HG03575 (cell line): ENCODE data around the gene COL15A1.
"Not testable (repeated sequence)": the region's sequence is repeated elsewhere in the genome, so short reads cannot be mapped to it uniquely, and the experiment has no call there.

Experiments used
- ATAC-seq: cut with Tn5 transposase; IDR thresholded peaks from one replicate; pipeline ENCODE4 v1.9.1; 2021; ENCODE audit not compliant: unreplicated experiment, insufficient number of reproducible peaks, low FRiP score; ENCODE audit errors: extremely low read depth

Gene COL15A1

GRCh38 chr9:99000476-99001395, 57.0 kb downstream of the COL15A1 start:
- ATAC-seq: no peak

DNA sequence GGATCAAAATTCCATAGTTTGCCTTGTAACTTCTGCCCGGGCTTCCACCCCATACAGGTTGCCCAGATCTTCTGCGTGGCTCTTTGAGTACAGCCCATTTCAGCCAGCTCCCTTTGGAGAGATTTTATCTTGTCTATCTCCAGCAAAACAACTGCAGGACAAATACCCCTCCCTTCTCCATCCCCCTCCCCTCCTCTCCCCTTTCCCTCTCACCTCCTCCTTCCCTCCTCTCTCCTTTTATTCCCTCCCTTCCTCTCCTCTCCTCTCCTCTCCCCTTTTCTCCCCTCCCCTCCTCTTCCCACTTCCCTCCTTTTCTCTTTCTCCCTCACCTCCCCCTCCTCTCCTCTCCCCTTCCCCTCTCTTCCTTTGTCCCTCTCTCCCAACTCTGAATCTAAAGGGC, 58.2 kb downstream of the COL15A1 start:
- no peak for ATAC-seq

GRCh38 chr9:99002706-99003105, 59.0 kb downstream of the COL15A1 start:
- ATAC-seq: no peak

- no peak for ATAC-seq
These were observed 59.6 kb downstream of the COL15A1 start for GRCh38 chr9:99003308-99003707.

GRCh38 chr9:99004115-99004514, 60.4 kb downstream of the COL15A1 start:
- ATAC-seq: no peak

DNA sequence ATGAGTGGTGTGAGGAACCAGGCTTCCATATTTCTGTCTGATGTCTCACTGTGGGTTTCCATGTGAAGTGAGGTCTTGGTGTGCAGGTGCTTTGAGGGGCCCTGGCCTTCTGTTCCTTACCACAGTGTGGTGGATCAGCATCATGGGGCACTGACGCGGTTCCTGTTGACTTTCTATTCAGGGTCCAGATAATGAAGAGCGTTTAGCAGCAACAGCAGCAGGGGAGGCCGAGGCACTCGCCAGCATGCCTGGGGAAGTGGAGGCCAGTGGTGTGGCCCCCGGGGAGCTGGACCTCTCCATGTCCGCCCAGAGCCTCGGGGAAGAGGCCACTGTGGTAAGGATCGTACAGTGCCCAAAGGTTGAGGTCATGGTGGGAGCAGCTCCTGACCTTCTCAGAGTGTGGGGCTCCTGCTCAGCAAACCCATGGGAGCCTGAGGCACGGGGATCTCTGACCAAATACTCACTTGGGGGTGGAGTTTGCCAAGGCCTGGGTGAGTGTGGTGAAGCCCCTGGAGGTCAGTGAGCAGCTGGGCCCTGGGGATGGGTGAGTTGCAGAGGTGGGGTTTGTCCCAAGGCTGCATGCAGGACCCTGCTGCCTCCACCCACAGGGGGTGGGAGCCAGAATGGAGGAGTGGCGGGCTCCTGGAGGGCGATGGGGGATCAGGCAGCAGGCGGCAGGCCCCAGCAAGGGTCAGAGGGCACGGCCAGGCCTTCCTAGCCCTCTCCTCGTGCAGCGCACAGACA, 61.2 kb downstream of the COL15A1 start:
- no peak for ATAC-seq

DNA sequence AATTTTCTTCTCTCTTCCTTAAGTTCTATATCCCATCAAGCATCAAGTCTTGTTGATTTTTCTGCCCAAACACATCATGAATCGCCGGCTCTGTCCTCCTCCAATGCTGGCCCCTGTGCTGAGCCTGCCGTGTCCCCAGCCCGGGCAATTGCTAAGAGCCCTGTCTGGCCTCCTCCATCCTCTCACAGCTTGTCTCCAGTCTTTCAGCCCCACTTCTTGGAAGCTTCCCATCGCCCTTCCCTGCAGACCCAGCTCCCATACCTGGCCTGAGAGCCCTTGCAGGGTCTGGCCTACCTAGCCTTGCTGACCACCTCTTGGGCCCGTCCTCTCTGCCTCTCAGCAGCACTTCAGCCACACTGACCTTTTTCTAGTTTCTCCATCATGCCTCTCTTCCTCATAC, 61.9 kb downstream of the COL15A1 start:
- ATAC-seq: no peak

- no peak for ATAC-seq
These were observed 62.8 kb downstream of the COL15A1 start for GRCh38 chr9:99006511-99006910.

- no peak for ATAC-seq
These were observed 63.3 kb downstream of the COL15A1 start for GRCh38 chr9:99006979-99007378.

DNA sequence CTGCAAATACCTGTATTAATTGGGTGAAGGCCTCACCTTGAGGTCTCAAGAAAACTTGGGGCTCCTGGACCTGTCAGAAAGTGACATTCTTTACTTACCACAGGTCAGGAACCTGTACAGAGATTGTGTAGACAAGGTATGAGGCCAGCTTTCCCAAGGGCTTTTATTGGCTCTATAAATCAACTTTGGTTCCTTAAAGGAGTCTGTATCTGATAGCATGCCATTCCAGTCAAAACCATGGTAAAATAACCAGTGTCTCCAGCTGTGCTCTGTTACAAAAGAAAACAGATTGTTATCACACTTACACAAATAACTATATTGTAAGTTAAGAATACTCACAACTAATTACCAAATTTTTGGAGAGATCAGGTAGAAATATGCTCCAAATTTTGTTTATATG, 64.5 kb downstream of the COL15A1 start:
- no peak for ATAC-seq

GRCh38 chr9:99010393-99010792, 66.7 kb downstream of the COL15A1 start:
- ATAC-seq: not testable (repeated sequence)

GRCh38 chr9:99011161-99011709, 67.5 kb downstream of the COL15A1 start:
- no peak for ATAC-seq

DNA sequence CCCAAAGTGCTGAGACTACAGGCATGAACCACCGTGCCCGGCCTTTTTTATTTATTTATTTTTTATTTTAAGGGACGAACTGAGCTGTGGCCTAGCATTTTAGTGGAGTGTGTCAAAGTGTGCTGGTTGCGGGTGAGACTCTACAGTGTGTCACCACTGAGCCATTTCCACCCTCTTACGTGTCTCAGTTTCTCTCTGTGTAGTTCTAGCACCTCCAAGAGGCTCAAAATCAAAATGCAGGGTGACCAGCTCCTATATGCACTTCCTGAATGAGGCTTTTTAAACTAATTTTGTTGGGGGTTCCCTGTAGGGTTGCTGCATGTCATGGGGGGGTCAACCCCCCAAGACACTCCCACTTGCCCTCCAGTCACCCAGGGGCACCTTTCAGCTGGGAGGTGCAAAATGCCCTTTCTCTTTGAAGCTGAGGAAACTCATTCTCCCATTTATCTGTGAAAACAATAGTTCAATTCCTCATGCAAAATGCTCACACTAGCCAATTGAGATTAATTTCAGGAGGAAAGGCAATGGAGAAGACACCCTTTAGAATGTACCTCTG, 69.3 kb downstream of the COL15A1 start:
- no peak for ATAC-seq

GRCh38 chr9:99013550-99013949, 69.8 kb downstream of the COL15A1 start:
- no peak for ATAC-seq

DNA sequence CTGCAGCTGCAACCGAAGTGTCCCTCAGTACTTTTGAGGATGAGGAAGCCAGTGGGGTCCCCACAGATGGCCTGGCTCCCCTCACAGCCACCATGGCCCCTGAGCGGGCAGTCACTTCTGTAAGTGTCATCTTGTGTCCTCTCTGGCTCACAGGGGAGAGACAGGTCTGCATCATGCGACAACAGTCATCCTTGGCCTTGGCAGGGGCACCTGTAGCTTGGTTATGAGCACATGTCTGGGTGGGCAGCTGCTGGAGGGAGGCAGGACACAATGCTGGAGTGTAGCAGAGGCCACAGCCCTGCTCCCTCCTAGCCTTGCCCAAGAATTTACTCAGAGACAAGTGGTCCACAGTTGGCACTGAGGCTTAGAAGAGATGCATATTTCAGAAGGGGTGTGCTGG, 71.7 kb downstream of the COL15A1 start:
- ATAC-seq: no peak

GRCh38 chr9:99015890-99016289, 72.2 kb downstream of the COL15A1 start:
- ATAC-seq: no peak

GRCh38 chr9:99016681-99017387, 73.1 kb downstream of the COL15A1 start:
- no peak for ATAC-seq

- ATAC-seq: no peak
These were observed 74.9 kb downstream of the COL15A1 start for GRCh38 chr9:99018653-99019052.
